Stimulated activated naive B cell treated with anti-CD40 and anti-IgM and Interleukin-4, amounts not matched to agents 10 μg/mL and 1 μg/mL and 100 μg/mL, for 72 hours (primary cell): ENCODE results near the gene BCKDHB.
"Not testable (repeated sequence)": the region's sequence is repeated elsewhere in the genome, so short reads cannot be mapped to it uniquely, and the experiment has no call there.

Experiments
- ATAC-seq, 2 donors: fragments of 150-1000 bp; cut with Tn5 transposase; replicated peaks; 2 replicates each; pipeline ENCODE4 v1.10.0; 2021; ENCODE audit warnings: moderate library complexity in 1 of 2
- DNase-seq: peaks from one replicate; pipeline ENCODE4 v3.0.0; 2021
- H3K27ac Mint-ChIP-seq: one replicate; pipeline ENCODE4 v1.8.0; 2022; ENCODE audit warnings: mild to moderate bottlenecking, mixed read lengths
- H3K27me3 Mint-ChIP-seq, 2 donors: one replicate each; pipeline ENCODE4 v1.8.0; 2022; ENCODE audit warnings: mixed read lengths in 2 of 2
- H3K36me3 Mint-ChIP-seq, 2 donors: one replicate each; pipeline ENCODE4 v1.8.0; 2022; ENCODE audit warnings: mixed read lengths in 2 of 2, mild to moderate bottlenecking in 1 of 2
- H3K4me1 Mint-ChIP-seq, 2 donors: one replicate each; pipeline ENCODE4 v1.8.0; 2022; ENCODE audit warnings: mixed read lengths in 2 of 2, mild to moderate bottlenecking in 1 of 2
- H3K4me3 Mint-ChIP-seq, 2 donors: one replicate each; pipeline ENCODE4 v1.8.0; 2022; ENCODE audit warnings: mild to moderate bottlenecking in 2 of 2, mixed read lengths in 2 of 2, moderate library complexity in 1 of 2
- H3K9me3 Mint-ChIP-seq, 2 donors: one replicate each; pipeline ENCODE4 v1.8.0; 2022; ENCODE audit warnings: mixed read lengths in 2 of 2, mild to moderate bottlenecking in 1 of 2

The BCKDHB gene

DNA sequence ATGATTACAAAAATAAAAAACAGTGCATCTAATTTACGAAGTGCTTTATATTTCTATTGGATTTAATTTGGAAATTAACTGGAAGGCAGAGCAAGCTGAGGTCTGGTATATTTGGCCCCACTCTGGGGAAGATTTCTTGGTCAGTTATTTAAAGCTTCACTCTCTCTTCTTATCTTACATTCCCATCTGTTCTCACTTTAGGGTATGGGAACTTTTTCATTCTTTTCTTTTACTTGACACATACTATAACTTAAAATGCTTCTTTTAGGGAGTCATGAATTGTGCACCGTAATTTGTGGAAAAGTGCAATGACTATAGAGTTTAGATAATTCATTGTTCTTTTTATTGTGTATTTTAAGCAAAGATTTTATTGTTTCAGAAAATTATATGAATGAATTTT lies 170.4 kb downstream of the BCKDHB start:
- Mint-ChIP-seq H3K4me1 (no peaks in the 10 kb centered on the region), H3K27me3 (no peaks in the 10 kb centered on the region), H3K36me3 (peaks cover 7 to 9% of the 10 kb centered on the region in 2 donors), H3K27ac (no peak overlapping the region), H3K4me3 (no peak overlapping the region), H3K9me3 (no peaks in the 10 kb centered on the region)
- ATAC-seq = no peak
- DNase-seq = no peak

DNA sequence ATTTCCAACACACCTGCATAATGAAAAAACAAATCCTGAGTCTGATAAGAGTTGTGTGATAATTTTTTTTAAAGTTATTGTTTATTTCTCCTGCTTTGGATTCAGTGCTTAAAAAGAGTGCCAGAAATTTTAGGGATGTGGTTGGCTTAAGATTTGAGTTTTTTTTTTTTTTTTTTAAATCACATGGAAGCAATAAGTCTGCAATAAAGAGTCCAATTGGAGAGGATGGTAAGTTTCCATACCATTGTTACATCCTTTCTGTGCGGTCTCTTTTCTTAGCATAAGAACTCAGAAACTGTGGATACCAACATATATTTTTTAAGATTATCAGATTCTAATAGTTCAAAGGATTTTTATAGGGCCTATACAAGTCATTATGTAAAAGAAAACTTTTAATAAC lies 171.0 kb downstream of the BCKDHB start:
- no peaks in the 10 kb centered on the region for H3K27me3 Mint-ChIP-seq
- no peak for ATAC-seq
- no peak overlapping the region for H3K4me3 Mint-ChIP-seq
- H3K9me3 Mint-ChIP-seq = no peaks in the 10 kb centered on the region
- DNase-seq = no peak
- H3K4me1 Mint-ChIP-seq = no peaks in the 10 kb centered on the region
- H3K36me3 Mint-ChIP-seq = peaks cover 7 to 9% of the 10 kb centered on the region in 2 donors
- H3K27ac Mint-ChIP-seq = no peak overlapping the region

DNA sequence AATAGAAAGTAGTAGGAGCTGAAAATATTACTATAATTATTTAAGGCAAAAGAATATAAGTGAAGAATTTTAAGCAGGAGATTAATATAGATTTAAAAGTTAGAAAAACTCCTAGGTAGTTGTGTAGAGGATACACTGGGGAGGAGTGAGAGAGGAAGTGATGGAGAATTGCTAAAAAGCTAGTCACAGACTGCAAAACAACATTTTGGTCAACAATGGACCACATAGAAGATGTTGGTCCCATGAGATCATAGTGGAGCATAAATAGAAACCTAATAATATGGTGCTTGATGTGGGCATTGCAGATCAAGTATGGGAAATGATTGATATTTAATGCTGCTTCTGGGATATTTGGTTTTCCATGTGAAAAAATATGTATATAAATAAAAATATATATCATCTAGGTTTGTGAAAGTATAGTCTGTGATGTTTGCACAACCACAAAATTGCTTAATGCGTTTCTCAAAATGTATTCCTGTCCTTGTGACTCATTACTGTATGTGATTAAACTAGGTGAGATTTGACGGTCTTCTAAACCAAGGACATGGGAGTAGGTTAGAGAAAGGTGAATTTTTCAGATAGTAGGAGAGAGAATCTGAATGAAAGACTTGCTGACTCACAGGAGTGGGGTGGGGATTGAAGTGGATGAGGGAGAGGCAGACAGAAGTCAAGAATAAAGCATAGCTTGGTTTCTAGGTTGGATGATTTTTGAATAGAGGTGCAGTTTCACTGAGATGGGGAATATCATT lies 174.0 kb downstream of the BCKDHB start:
- no peak for DNase-seq
- no peak for ATAC-seq

DNA sequence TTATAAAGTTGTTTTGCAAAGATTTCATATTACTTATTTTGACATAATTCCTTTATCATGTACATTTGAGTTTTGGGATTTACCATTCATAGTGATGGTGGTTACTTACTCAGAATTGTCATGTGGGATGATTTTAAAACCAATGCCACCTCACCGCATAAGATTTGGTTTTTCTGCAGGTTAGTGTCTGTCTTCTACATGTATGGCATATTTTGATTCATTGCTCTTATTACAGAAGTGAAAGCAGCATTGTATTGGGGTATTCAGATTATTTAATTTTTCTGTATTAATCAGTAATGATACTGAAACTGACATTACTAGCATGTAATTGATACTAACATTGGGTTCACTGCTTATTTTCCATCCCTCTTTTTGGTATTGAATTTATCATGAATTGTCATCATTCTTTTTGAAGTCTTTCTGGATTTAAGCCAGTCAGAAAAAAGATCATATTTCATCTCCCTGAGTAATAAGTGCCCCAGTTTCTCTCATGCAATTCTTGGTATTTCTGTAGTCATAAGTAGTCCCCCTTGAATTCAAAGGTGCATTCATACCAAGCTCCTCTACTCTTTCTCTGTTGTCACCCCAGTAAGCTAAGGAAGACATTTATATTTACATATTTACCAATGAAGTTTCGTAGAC lies 176.6 kb downstream of the BCKDHB start:
- no peak overlapping the region for H3K4me3 Mint-ChIP-seq
- DNase-seq = no peak
- no peaks in the 10 kb centered on the region for H3K9me3 Mint-ChIP-seq
- H3K36me3 Mint-ChIP-seq = peaks cover 6 to 7% of the 10 kb centered on the region in 2 donors
- H3K27ac Mint-ChIP-seq = no peak overlapping the region
- no peak for ATAC-seq
- no peaks in the 10 kb centered on the region for H3K4me1 Mint-ChIP-seq
- H3K27me3 Mint-ChIP-seq = no peaks in the 10 kb centered on the region

More for the DNA sequence above, 174.0 kb downstream of the BCKDHB start:
- Mint-ChIP-seq H3K4me1 (no peaks in the 10 kb centered on the region), H3K27ac (no peak overlapping the region), H3K9me3 (no peaks in the 10 kb centered on the region), H3K36me3 (peaks cover 6 to 7% of the 10 kb centered on the region in 2 donors), H3K4me3 (no peak overlapping the region), H3K27me3 (no peaks in the 10 kb centered on the region)

DNA sequence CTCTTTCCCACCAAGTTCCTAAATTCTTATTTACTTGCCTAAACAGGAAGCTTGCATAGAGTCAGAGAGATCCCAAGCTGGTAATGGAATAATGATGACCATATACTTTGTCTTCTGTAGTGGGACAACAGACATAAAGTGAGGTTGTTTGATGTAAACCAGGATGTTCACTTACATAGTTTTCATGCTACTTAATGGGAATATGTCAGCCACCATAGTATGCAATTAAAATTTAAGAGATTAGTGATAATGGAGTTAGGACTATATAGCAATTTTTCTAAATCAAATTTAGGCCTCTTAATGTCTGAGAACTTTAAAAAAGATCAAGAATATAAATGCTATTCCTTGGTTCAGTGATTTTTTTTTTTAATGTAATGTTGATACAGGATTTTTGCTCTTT lies 180.6 kb downstream of the BCKDHB start:
- Mint-ChIP-seq H3K27me3 (no peaks in the 10 kb centered on the region), H3K4me1 (no peaks in the 10 kb centered on the region), H3K4me3 (no peak overlapping the region), H3K36me3 (peaks cover 9% of the 10 kb centered on the region in 2 donors), H3K9me3 (peaks cover under 1 to 1% of the 10 kb centered on the region in 2 donors), H3K27ac (no peak overlapping the region)
- no peak for ATAC-seq
- no peak for DNase-seq

DNA sequence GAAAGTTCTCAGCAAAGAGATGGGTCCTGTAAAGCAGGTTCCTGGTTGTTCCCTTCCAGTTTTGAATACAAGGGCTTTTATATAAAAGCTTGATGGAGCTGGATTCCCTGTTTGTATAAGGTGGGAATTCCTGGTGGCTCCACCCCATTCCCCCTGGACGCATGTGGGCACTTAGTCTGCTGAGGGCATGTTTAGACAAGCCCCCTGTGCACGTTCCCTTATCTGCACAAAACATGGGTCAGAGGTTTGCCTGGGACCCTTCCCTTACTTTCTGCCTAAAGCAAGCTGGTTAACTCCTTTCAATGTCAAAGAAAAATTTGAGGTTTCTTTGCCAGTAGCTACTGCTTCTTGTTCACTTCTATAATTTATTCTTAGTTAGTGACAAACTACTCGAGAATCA lies 181.1 kb downstream of the BCKDHB start:
- DNase-seq (no peak), ATAC-seq (no peak)
- Mint-ChIP-seq H3K4me3 (no peak overlapping the region), H3K27ac (no peak overlapping the region), H3K4me1 (no peaks in the 10 kb centered on the region), H3K36me3 (peaks cover 14% of the 10 kb centered on the region in 2 donors), H3K9me3 (peaks cover 4 to 5% of the 10 kb centered on the region in 2 donors), H3K27me3 (no peaks in the 10 kb centered on the region)

DNA sequence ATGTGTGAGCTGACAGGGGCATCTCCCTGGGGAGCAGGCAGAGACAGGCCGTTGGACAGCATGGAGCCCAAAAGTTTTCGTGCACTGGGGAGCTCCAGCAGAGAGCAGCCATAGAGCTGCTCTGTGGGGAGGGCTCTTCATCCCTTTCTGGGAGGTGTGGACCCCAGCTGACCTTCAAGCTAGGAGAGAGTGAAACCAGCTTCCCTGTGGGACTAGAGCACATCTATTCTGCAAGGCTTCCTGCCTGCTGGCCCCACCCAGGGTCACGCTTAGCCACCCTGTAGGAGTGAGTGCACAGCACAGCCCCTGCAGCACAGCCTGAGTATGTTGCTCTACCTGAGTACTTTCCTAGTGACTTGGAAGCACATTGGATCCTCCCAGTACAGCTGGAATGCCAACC lies 183.3 kb downstream of the BCKDHB start:
- no peak overlapping the region for H3K27ac Mint-ChIP-seq
- no peak for ATAC-seq
- H3K9me3 Mint-ChIP-seq = peaks cover 10 to 14% of the 10 kb centered on the region in 2 donors
- H3K4me3 Mint-ChIP-seq = no peak overlapping the region
- no peaks in the 10 kb centered on the region for H3K27me3 Mint-ChIP-seq
- DNase-seq = no peak
- no peaks in the 10 kb centered on the region for H3K4me1 Mint-ChIP-seq
- peaks cover 27 to 32% of the 10 kb centered on the region in 2 donors for H3K36me3 Mint-ChIP-seq

DNA sequence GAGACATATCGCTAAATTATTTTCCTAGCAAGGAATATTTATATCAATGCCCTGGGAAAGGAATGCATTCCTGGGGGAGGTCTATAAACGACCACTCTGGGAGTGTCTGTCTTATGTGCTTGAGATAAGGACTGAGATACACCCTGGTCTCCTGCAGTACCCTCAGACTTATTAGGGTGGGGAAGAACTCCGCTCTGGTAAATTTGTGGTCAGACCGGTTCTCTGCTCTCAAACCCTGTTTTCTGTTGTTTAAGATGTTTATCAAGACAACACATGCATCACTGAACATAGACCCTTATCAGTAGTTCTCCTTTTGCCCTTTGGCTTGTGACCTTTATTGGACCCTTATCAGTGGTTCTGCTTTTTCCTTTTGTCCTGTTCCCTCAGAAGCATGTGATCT lies 188.1 kb downstream of the BCKDHB start:
- peaks cover 39 to 42% of the 10 kb centered on the region in 2 donors for H3K36me3 Mint-ChIP-seq
- not testable (repeated sequence) for H3K4me3 Mint-ChIP-seq, H3K27ac Mint-ChIP-seq

DNA sequence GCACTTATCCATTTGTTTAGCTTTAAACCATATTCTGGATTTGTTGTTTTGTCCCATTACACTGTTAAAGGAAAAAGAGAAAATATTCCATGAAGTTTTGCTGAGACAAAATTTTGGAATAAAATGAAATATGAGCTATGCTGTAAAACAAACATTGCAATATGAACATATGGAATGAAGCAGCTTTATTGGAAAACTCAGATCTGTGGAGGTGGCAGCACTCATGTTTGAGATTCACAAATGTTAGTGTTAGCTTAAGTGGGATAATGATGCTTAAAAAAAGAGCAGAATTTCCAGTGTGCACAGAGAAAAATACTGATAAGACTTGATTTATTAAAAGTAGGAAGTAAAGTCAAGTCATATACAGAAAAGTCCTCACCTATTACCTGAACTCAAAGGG lies 196.2 kb downstream of the BCKDHB start:
- Mint-ChIP-seq H3K4me1 (no peaks in the 10 kb centered on the region), H3K4me3 (no peak overlapping the region), H3K27ac (no peak overlapping the region), H3K36me3 (peaks cover 10 to 15% of the 10 kb centered on the region in 2 donors), H3K9me3 (peaks cover 3 to 4% of the 10 kb centered on the region in 2 donors), H3K27me3 (no peaks in the 10 kb centered on the region)
- ATAC-seq (no peak), DNase-seq (no peak)

More for the DNA sequence above, 188.1 kb downstream of the BCKDHB start:
- not testable (repeated sequence) for DNase-seq, ATAC-seq, H3K4me1 Mint-ChIP-seq, H3K27me3 Mint-ChIP-seq
- H3K9me3 Mint-ChIP-seq = peaks cover 22% of the 10 kb centered on the region in 2 donors

DNA sequence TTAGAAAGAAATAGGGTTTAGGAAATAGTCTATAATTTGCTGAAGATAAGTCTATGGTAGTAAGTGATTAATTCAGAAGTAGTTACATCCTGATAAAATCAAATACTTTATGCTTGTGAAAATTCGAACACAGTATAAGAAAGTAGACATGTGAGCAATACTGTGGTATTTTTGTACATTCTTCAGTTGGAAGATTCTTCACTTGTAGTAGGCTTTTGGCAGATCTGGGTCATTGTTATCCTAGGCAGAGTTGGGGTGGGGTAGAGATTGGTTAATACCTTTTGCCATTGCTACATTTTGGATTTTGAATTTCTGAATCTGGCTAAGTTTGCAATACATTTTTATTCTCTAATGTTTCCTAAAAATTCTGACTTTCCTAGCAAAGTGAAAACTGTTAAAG lies 197.5 kb downstream of the BCKDHB start:
- DNase-seq = no peak
- Mint-ChIP-seq H3K27ac (no peak overlapping the region), H3K4me3 (no peak overlapping the region), H3K9me3 (no peaks in the 10 kb centered on the region), H3K4me1 (no peaks in the 10 kb centered on the region), H3K27me3 (no peaks in the 10 kb centered on the region), H3K36me3 (peaks cover 4 to 6% of the 10 kb centered on the region in 2 donors)
- ATAC-seq = no peak

DNA sequence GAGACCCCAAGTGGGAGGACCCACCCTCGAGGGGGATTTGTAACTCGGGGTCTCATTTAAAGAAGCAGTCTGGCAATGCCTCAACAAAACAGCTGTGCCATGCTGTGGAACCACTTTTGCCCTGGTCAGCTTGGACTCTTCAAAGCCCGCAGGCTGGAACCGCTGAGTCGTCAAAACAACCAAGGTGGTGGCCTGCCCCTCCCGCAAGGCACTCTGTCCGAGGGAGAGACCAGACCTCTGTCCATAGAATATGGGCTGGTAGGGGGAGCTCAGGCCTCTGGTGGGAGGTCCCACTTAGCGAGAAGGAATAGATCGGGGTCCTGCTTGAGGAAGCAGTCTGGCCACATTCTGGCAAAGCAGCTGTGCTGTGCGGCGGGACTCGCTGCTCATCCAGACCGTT lies 208.1 kb downstream of the BCKDHB start:
- peaks cover 17 to 25% of the 10 kb centered on the region in 2 donors for H3K9me3 Mint-ChIP-seq
- no peak overlapping the region for H3K4me3 Mint-ChIP-seq
- peaks cover 0 to 6% of the 10 kb centered on the region in 2 donors for H3K4me1 Mint-ChIP-seq
- H3K27ac Mint-ChIP-seq = no peak overlapping the region
- no peak for DNase-seq
- H3K36me3 Mint-ChIP-seq = peaks cover 31 to 37% of the 10 kb centered on the region in 2 donors
- ATAC-seq = no peak
- H3K27me3 Mint-ChIP-seq = no peaks in the 10 kb centered on the region

DNA sequence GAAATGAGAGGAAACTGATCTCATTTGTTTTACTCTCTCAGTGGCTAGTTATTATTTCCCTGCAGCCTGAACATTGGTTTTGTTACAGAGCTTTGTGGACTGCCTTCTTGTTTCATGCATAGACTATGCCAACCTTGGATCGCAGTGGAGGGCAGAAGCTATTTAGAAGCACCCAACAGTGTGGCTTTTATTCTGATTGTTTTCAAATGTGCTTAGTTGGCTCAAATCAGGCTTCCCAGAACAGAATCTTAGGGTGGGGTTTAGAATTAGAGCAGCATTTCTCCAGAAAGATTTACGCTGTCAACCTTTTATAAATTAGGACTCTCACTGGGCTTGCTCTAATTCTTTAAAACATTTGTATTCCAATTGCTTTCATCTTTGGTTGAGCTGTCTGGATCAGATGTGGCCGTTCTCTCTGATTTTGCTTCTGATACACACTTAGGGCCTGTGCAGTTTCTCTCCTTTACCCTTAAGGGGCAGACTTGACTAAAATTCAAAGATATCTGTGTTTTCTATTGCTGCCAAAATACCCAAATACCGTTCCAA lies 210.3 kb downstream of the BCKDHB start:
- DNase-seq (no peak), ATAC-seq (no peak)
- H3K9me3 Mint-ChIP-seq = peaks cover 7 to 13% of the 10 kb centered on the region in 2 donors
- H3K27ac Mint-ChIP-seq = no peak overlapping the region
- H3K4me3 Mint-ChIP-seq = no peak overlapping the region
- peaks cover 17 to 18% of the 10 kb centered on the region in 2 donors for H3K36me3 Mint-ChIP-seq
- H3K27me3 Mint-ChIP-seq = no peaks in the 10 kb centered on the region
- H3K4me1 Mint-ChIP-seq = peaks cover 0 to 6% of the 10 kb centered on the region in 2 donors

DNA sequence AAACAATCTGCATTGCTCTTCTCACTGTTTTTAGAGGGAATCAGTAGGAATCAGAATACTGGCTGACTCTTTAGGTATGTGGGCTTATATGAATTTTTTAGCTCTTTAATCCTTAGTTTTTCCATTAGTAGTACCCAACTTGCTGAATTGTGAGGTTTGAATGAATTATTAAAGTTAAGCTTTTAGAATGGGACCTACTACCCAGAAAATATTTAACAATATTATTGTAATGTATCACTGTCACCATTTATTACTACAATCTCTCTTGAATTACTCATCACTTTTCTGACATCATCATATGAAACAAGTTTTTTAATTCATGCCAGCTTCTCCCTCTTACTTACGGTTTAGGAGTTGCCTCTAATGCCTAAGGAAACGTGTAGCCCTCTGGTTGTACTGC lies 212.7 kb downstream of the BCKDHB start:
- Mint-ChIP-seq H3K4me1 (no peaks in the 10 kb centered on the region), H3K9me3 (no peaks in the 10 kb centered on the region), H3K27ac (no peak overlapping the region), H3K4me3 (no peak overlapping the region), H3K36me3 (peaks cover 0 to 3% of the 10 kb centered on the region in 2 donors), H3K27me3 (no peaks in the 10 kb centered on the region)
- DNase-seq = no peak
- no peak for ATAC-seq

DNA sequence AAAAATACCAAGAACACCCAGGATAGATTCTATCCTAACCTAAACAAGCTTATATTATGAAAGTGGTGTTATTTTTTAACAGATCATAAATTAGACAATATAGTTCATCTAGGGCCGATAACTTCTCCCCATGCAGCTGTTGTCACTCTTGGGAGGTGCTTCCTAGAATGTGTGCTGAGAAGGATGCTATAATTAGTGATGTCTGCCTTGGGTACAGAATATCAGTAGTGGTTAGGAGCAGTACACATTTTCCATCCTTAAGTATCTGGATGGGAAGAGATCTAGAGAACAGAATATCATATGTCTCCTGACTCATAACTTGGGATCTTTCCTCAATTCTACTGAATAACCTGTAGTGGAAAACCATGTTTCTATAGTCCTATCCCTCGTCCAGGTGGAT lies 214.5 kb downstream of the BCKDHB start:
- Mint-ChIP-seq H3K27ac (no peak overlapping the region), H3K4me3 (no peak overlapping the region), H3K9me3 (no peaks in the 10 kb centered on the region), H3K36me3 (peaks cover 0 to 3% of the 10 kb centered on the region in 2 donors), H3K4me1 (no peaks in the 10 kb centered on the region), H3K27me3 (no peaks in the 10 kb centered on the region)
- ATAC-seq (no peak), DNase-seq (no peak)

DNA sequence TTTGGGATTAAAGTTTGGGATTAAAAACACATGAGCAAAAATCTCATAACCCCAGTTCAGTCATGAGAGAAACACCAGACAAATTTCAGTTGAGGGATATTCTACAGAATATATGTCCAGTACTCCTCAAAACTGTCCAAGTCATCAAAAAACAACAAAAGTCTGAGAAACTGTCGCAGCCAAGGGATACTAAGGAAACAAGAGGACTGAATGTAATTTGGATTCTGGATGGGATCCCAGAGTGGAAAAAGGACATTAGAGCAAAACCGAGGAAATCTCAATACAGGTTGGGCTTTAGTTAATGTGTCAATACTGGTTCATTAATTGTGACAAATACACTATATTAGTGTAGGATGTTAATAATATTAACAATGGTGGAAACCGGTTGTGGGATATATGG lies 219.3 kb downstream of the BCKDHB start:
- Mint-ChIP-seq H3K4me1 (no peaks in the 10 kb centered on the region), H3K36me3 (peaks cover 0 to 5% of the 10 kb centered on the region in 2 donors), H3K9me3 (no peaks in the 10 kb centered on the region), H3K27ac (no peak overlapping the region), H3K27me3 (no peaks in the 10 kb centered on the region), H3K4me3 (no peak overlapping the region)
- no peak for ATAC-seq
- DNase-seq = no peak
